ENCODE data around the gene OLFML2A.

OLFML2A gene

GRCh38 chr9:124855944-124856765 lies 79.2 kb downstream of the OLFML2A start:
- peak; percentile 38 to 45 for DNase-seq

GRCh38 chr9:124857533-124858162 lies 80.7 kb downstream of the OLFML2A start:
- no peak for DNase-seq

- DNase-seq: no peak
Observed at GRCh38 chr9:124858330-124859046, 81.6 kb downstream of the OLFML2A start.

- no peak for DNase-seq
Observed at GRCh38 chr9:124859803-124860581, 83.1 kb downstream of the OLFML2A start.

- no peak for DNase-seq
Observed at GRCh38 chr9:124860582-124861341, 83.8 kb downstream of the OLFML2A start.

GRCh38 chr9:124861342-124862229 lies 84.7 kb downstream of the OLFML2A start, which contains the start of the genes ARPC5L and RPL35:
TSS of gene ARPC5L (plus strand) at chr9:124862130. CDS start at chr9:124869291, 7,161 bp downstream.
TSS of gene RPL35 (minus strand) at chr9:124861957. CDS start at chr9:124861912, 45 bp downstream.
- peak; percentile 93 to 95 for DNase-seq

- no peak for DNase-seq
Observed at GRCh38 chr9:124863371-124863871, 86.5 kb downstream of the OLFML2A start.
